Stimulated activated CD8-positive, alpha-beta memory T cell treated with anti-CD3 and anti-CD28 coated beads, Interleukin-4, amount 100 ng/mL, for 4 hours (primary cell): Measurements from ENCODE around the gene LRRFIP1.
A peak's percentile ranks its signal among the peaks of the same experiment; 100 is the strongest.
"Not testable (repeated sequence)": the region's sequence is repeated elsewhere in the genome, so short reads cannot be mapped to it uniquely, and the experiment has no call there.

Source experiments
- DNase-seq, 2 donors: peaks; one replicate each; pipeline ENCODE4 v3.0.0-alpha.2; 2020; ENCODE audit warnings: low read depth in 2 of 2, low spot score in 1 of 2

LRRFIP1 gene

DNA sequence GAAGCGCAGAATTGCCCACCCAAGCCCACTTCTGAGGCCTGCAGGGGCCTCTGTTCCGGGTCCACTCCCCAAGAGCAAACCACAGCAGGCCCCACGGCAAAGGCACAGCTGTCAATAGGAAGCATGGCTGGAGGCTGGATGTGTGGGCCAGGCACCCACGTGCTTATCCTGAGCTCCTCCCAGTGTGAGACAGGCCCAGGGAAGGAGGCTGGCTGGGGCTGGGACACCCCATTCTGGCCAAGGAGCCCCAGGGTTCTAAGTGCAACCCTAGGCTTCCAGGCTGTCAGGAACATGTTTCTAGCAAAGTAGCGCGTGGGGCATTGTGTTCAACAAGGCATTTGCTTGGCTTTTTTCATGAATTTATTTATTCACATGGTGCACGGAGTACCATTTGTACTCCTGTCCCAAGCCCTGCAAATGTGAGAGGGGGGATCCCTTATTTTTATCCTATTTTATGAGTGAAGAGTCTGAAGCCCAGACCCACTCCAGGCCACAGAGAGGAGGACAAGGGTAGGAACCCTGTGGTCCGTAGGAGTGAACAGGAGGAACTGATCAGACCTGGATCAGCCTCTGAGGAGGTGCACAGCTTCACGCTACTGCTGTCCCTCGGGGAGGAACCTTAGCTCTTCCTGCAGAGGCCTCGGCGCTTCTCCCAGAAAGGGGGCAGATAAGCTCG lies 30.7 kb upstream of the LRRFIP1 start:
- no peak for DNase-seq

DNA sequence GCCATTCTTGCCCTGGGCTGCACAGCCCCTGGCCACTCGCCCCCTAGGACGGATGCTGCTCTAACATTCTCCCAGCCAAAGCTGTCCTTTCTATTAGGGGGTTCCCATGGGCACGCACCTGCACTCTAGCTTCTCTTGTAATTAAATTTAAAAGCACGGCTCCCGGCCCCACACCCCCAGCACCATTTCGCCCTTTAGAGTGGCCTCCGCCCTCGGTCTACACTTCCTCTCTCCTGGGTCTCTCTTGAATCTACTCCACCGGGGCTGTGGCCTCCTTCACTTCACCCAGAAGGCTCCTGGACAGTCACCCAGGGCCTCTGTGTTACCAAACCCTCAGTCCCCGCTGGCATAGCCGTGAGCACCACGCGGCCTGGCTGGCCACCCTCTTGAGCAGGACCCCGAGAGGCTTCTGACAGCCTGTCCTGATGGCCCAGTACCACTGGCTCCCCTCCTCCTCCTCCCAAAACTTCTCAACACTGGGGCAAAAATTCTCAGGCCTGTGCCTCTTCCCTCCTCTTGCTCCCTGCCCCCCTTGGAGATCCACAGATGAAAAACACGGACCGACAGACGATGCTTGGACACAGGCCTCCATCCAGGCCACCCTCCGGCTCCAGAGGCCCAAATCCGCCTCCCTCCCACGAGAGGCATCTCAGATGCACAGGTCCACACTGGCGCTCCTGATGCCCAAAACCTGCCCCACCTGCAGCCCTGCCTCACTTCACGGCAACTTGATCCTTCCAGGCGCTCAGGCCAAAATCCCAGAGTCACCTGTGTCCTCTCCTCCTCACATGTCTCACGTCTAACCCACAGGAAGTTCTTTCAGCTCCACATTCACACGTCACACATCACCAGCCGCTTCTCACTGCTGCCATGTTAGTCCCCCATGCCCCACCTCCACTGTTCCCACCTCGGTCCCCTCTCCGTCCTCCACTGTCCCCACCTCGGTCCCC lies 29.9 kb upstream of the LRRFIP1 start:
- DNase-seq: no peak

DNA sequence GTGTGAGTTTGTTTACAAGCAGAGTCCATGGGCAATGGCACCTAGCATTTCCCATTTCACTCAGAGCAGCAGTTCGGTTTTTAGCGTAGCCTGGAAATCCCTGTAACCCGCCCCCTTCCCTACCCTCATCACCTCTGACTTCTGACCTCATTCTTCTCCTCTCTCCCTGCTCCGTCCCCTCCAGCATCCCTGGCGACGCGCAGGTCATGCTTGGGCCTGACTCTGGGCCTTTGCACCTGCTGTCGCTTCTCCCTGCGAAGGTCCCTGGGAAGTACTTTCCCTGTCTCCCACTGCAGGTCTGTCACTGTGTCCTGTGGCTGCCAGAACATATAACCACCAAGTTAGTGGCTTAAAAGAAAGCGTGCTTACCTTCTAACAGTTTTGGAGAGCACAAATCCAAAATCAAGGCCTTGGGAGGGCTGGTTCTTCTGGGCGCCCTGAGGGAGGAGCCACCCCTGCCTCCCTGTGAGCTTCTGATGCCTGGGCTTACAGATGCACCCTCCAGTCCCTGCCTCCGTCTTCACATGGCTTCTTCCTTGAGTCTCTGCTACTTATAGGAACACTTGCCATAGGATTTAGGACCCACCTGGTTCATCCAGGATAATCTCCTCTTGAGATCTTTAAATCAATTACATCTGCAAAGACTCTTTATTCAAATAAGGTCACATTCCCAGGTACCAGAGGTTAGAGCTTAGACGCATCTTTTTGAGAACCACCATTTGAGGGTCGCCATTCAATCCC lies 28.7 kb upstream of the LRRFIP1 start:
- no peak for DNase-seq

DNA sequence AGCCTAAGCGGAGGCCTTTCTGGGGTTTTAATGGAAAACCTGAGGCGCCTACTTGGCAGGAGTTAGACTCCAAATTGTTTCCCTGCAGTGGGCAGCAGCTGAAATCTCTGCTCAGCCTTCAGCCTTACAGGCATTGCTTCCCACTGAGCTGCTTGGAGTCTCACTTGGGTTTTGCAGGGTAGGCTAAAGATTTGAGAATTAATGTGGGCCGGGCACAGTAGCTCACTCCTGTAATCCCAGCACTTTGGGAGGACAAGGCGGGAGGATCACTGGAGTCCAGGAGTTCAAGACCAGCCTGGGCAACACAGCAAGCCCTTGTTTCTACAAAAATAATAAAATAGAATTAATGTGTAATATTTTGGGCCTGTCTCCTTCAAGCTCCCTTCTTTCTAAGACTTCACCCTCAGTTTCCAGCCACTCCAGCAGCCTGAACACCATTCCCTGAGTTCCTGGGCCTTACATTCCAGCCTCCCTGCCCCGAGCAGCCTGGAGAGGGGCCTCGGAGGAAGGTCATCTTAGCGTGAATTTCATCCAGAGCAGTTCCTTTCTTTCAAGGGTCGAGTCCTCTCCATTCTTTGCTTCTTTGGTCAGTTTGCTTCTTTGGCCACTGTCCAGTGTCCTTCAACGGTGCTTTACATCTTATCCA lies 27.8 kb upstream of the LRRFIP1 start:
- DNase-seq: no peak

DNA sequence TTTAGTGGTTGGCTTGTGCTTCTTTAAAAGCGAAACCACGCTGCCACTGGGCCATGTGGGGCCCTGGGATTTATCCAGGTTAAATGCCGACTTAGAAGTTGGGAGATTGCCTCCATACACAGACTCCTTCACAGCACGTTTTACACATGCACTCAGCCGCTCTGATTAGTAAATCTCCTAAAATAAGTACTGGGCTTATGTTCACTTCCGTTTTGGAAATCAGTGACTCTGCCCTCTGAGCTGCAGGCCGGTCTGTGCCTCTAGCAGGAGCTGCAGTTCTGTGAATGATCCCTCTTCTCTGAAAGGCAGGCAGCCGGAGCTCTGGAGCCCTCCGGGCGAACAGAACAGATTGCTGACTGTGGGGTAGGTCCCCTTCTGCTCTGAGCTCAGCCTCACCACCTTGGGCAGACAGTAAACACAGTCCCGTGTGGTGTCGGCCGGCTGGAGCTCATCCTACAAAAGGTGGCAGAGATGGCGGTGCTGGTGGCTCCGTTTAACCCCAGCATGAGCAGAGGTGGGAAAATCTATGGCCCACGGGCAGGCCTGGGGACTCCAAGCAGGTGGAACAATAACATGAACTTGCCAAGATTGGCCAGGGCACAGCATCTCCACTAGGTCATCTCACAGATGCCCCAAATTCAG lies 27.1 kb upstream of the LRRFIP1 start:
- DNase-seq: no peak

DNA sequence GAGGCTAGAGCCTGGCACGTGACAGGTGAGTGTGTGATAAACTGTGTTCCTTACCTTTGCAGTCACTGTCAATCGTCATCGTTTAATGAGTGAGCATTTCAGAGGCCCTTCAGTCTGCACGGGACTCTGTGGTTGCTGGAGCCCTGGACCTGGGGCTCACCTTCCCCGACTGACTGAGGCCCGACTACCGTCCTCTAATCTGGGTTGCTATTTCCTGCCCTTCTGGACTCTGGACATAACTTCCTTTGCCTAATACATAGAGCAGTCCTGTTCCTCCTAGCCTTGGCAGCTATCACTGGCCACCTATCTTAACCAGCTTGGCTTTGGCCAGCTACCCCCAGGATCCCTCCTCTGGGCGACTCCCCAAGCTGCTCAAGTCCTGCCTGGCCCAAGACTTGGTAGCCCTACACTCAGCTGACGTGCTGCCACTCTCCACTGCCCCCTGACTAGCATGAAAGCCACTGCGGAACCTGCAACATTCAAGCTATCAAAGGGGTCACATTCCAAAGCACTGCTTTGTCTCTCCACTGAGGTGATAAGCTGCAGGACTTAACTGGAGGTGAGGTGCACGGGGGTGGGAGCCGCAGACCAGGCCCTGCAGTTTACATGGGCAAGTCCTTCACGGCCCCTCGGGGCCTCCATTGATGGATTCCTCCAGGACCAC lies 25.8 kb upstream of the LRRFIP1 start:
- no peak for DNase-seq

DNA sequence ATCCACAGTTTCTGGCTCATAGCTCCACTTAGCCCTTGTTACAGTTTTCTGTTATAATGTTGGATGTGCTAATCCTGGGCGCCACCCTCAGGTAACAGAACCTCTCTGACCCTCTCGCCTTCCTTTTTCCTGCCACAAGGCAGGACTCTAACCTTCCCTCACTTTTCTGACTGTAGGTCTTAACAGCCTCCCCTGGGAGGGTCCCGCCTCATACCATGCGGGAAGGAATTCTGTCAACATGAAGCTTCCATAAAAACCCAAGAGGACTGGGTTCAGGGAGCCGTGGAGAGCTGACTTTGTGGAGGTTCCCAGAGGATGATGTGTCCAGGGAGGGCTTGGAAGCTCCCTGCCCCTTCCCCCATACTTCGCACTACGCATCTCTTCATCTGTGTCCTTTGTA lies 25.0 kb upstream of the LRRFIP1 start:
- no peak for DNase-seq

DNA sequence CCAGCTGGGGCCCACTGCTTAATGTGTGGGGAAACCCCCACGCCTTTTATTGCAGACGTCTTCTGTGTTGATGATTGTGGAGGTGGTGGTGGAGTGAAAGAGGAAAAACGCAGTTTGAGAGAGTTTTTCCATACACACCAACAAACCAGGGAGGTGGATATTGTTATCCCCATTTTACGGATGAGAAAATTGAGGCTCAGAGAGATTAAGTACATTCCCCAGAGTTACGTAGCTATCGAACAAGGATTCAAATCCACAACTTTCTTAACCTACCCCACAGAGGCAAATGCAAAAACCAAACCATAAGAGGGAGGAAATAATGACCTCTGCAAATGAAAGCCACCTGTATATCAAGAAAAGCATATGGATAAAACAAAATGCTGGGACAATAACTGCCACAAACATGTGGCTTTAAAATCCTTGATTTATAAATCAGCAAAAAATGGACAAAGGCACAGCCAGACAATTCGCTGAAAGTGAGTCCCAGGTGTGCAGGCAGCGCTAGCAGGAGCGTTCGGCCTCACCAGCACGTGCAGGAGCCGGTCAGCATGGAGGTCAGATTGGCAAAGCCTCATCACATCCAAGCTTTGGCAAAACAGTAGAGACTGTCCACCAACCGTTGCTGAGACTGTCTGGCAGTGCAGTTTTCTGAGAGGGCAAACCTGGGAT lies 24.2 kb upstream of the LRRFIP1 start:
- no peak for DNase-seq

DNA sequence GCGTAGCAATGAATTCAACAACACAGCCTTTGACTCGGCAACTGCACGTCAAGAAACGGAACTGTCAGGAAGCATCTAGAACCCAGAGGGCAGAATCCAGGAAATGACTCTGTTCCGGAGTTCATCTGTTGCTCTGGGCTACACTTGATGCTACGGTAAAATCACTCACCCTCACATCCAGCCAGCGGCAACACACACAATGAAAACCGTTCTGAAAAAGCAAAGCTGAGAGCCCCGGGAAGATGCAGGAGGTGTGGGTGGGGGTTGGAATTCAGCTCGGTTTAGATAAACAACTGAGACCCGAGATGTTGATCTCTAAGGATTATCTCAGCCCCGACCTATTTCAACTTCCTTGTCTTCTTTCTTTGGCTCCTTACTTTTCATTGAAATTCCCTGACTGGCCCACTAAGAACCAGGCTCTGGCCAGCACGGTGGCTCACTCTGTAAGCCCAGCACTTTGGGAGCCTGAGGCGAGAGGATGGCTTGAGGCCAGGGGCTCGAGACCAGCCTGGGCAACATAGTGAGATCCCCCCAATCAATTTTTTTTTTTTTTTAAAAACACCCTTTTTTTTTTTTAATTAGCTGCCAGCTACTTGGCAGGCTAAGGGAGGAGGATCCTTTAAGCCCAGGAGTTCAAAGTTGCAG lies 23.5 kb upstream of the LRRFIP1 start:
- DNase-seq: peak; percentile 20 to 28

DNA sequence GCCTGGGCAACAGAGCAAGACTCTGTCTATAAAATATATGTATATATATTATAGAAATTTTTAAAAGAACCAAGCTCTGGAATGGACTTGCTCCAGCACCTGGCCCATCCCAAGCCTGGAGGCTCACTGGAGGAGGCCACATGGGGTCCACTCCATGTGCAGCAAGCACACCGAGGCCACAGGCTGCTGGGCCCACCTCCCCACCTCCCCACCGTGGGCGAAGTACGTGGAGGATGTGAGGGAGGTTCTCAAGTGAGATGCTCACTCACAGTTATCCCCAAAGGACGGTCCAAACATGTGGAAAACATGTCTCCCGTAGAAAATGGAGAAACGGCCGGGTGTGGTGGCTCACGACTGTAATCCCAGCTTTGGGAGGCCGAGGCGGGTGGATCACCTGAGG lies 23.0 kb upstream of the LRRFIP1 start:
- no peak for DNase-seq

DNA sequence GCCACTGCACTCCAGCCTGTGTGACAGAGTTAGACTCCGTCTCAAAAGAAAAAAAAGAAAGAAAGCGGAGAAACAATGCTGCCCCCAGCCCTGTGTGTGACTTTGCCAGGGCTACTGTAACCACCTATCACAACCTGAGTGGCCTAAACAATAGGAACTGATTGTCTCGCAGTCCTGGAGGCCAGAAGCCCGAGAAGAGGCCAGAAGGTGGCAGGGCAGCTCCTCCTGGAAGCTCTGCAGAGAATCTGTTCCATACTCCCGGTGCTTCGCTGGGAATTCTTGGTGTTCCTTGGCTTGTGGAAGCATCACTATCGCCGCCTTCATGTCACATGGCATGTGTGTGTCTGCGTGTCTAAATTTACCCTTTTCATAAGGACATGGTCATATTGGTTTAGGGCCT lies 22.4 kb upstream of the LRRFIP1 start:
- DNase-seq: no peak

DNA sequence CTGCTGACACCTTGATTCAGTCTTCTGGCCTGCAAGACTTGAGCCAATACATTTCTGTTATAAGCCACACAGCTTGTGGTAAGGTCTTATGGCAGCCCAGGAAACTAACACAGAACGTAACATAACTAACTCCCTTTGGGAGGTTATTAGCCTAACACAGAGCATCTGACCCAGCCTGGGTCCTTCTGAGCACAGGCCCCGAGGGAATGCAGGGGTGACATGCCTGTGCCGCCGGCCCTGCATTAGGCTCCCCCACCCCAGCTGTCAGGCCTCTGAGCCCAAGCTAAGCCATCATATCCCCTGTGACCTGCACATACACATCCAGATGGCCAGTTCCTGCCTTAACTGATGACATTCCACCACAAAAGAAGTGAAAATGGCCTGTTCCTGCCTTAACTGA lies 20.9 kb upstream of the LRRFIP1 start:
- not testable (repeated sequence) for DNase-seq

DNA sequence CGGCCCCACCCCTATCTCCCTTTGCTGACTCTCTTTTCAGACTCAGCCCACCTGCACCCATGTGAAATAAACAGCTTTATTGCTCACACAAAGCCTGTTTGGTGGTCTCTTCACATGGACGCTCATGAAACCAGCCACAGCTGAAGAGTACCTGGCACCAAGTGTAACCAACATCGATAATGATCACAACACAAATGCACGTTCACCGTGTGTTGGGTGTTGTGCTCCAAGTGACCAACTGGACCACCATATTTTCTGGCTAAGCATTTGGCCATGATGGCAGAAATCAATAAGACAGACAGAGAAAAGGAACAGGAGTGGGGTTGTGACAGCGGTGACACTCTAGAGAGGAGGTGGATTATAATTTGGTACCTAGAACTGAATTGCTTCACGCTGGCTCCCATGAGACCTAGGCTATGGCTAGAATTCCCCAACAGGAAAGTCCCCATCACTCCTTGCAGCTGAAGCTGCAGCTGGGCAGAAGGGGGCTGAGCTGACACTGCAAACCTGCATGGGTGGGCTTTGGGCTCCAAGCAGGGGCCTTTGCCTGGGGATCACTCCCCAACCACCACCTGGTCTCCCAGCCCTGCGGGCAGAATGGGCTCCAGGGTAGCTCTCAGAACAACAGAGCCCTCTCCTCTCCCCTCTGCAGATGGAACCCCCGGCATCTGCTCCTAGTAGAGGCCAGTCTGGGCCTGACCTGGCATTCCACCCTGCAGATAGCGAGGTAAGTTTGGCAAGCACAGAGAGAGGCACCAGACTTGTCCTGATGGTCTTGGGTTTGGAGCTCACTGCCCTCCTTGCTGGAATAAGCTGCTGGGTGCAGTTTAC lies 14.6 kb upstream of the LRRFIP1 start:
- no peak for DNase-seq

DNA sequence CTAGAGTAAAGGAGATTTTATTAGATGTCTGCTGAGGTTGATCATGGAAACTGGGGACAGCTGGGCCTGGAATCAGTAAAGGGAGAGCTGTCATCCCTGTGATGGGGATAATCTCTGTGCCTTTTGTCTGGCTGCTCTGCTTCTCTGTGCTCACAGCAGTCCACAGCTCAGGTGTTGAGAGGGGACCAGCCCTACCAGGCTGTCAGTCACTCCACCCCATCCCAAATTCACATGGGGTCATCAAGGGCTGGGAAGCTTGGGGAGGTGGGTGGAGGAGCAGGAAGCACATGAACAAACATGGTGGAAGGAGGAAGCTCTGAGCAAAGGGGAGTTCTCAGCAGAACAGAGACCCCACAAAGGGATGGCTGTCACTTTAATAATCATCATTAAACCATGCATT lies 13.7 kb upstream of the LRRFIP1 start:
- DNase-seq: no peak

DNA sequence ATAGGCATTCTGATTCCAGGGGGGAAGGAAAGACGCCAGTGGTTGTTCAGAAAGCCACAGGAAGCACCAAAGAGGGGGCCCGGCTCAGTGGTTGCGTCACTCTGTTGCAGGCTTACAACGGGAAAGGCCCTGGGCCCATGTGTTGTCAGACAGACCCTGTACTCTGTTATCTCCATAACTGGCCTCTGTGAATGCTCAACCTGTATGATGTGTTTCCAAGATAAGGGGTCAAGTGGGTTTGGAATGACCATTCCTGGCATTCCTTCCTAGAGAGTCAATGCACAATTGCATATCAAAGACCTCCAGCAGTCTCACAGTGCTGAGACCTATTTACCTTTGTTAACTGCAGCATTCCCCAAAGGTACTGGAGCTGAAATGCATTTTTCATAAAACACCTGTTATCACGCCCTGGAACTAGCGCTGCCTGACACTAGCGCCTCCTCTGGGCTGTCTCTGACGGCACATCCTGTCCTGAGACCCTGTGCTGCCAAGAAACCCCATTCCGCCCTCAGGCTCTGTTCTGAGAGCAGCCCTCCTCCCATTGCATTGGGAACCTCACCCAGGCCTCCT lies 13.2 kb upstream of the LRRFIP1 start:
- no peak for DNase-seq

DNA sequence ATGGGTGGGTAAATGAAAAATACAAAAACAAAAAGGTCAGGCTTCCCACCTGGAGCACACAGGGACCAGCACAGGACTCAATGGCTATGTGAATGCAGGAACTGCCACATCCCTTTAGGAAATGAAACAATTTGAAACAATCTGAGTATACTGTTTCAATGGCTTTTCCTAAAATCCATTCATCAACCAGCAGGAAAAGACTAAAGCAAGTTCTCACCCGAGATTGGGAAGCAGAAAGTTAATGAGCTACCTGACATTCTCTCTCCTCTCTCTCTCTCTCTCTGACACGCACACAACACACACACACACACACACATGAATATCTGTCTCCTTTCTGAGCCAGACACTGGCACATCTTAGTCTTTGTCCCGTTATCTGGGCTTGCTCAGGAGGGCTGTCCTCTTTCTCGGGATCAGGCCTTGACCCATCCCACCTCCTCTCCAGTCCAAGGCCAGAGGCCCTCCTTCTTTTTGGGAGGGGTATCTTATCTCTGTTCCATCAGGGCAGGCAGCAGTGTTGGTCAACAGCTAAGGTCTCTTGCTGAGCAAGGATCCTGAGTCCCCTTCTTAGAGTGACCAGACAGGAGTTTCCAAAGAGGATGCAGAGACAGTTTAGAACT lies 11.6 kb upstream of the LRRFIP1 start:
- no peak for DNase-seq

DNA sequence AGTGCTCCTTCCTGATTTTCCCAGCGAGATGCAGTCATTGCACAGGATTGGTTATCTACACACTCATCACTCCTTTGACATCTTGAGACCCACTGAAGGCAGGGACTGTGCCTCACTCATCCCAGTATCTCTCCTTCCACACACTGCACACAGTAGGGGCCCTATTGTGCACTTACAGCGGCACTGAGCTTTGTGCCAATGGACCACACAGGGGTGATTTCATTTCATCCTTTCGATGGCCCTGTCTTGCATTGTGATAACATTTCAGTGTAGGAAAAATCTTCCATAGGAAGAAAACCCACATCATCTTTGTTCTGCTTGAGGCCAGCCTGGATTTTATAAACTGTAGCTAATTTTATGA lies 11.0 kb upstream of the LRRFIP1 start:
- no peak for DNase-seq
